HG03066 (cell line): ENCODE data around the gene NTSR1.

Source experiments
- ATAC-seq: cut with Tn5 transposase; IDR thresholded peaks from one replicate; pipeline ENCODE4 v1.9.1; 2021; ENCODE audit warnings: low read depth; ENCODE audit not compliant: unreplicated experiment

NTSR1 gene

GRCh38 chr20:62811720-62812119 lies 103.1 kb downstream of the NTSR1 start:
- ATAC-seq = no peak
